ENCODE results near the gene CCDC88C. TPM values are rescaled to one million over a fixed set of nuclear protein-coding genes. Genes with fewer than 3 reads are reported as not detected.

CCDC88C gene
- polyA plus RNA-seq, 3 donors = 39.2 to 49.7 (median 44.4) TPM

- no peak for DNase-seq
Measured at GRCh38 chr14:91367173-91368171, 50.1 kb downstream of the CCDC88C start.

GRCh38 chr14:91366749-91367148 lies 50.9 kb downstream of the CCDC88C start:
- no peak for DNase-seq

- DNase-seq = no peak
Measured at GRCh38 chr14:91365552-91365951, 52.1 kb downstream of the CCDC88C start.

GRCh38 chr14:91364524-91365270 lies 52.9 kb downstream of the CCDC88C start:
- DNase-seq = no peak

- DNase-seq = no peak
Measured at GRCh38 chr14:91363776-91364523, 53.7 kb downstream of the CCDC88C start.

- DNase-seq = no peak
Measured at GRCh38 chr14:91361233-91361811, 56.3 kb downstream of the CCDC88C start.

- no peak for DNase-seq
Measured at GRCh38 chr14:91360490-91361232, 57.0 kb downstream of the CCDC88C start.

GRCh38 chr14:91358654-91359220 lies 58.9 kb downstream of the CCDC88C start:
- no peak for DNase-seq

- DNase-seq = no peak
Measured at GRCh38 chr14:91358025-91358319, 59.6 kb downstream of the CCDC88C start.

GRCh38 chr14:91357272-91358024 lies 60.2 kb downstream of the CCDC88C start:
- DNase-seq = no peak

GRCh38 chr14:91356181-91356763 lies 61.3 kb downstream of the CCDC88C start:
- no peak for DNase-seq

GRCh38 chr14:91354979-91355685 lies 62.5 kb downstream of the CCDC88C start:
- DNase-seq = no peak

- no peak for DNase-seq
Measured at GRCh38 chr14:91354221-91354916, 63.3 kb downstream of the CCDC88C start.

- no peak for DNase-seq
Measured at GRCh38 chr14:91352728-91353692, 64.6 kb downstream of the CCDC88C start.

- DNase-seq = no peak
Measured at GRCh38 chr14:91352053-91352452, 65.6 kb downstream of the CCDC88C start.

GRCh38 chr14:91351512-91351862 lies 66.1 kb downstream of the CCDC88C start:
- DNase-seq = no peak

Measured in renal pelvis (tissue), 4 donors.